GM23338 (cell line): ENCODE results near the gene PTPRJ.

Experiments
- CREB1 ChIP-seq: fragments of 250-450 bp; sonication (Bioruptor Pico); IDR thresholded peaks from 2 replicates; pipeline ENCODE4 v1.5.0; 2020; ENCODE audit warnings: low read depth, mild to moderate bottlenecking, moderate library complexity
- CTCF ChIP-seq, 2 experiments: fragments of 200-600 bp in 1 of 2; sonication (generic) in 1 of 2; conservative IDR thresholded peaks; 2 replicates each; pipeline versions ENCODE4 v1.5.1 to v1.6.1; 2016 to 2017; ENCODE audit warnings: antibody characterized with exemption in 2 of 2, low read depth in 2 of 2, mild to moderate bottlenecking in 2 of 2, moderate library complexity in 1 of 2
- EZH2 ChIP-seq: fragments of 200-600 bp; sonication (generic); IDR thresholded peaks from one replicate; pipeline ENCODE4 v1.8.0; 2017; ENCODE audit warnings: antibody characterized with exemption, mild to moderate bottlenecking, low read depth; ENCODE audit not compliant: unreplicated experiment
- EZH2phosphoT487 ChIP-seq: fragments of 200-600 bp; sonication (generic); IDR thresholded peaks from one replicate; pipeline ENCODE4 v1.8.1; 2018; ENCODE audit warnings: antibody characterized with exemption; ENCODE audit not compliant: unreplicated experiment
- JUNB ChIP-seq: IDR thresholded peaks from one replicate; pipeline ENCODE4 v1.6.1; 2016; ENCODE audit warnings: antibody characterized with exemption; ENCODE audit not compliant: unreplicated experiment
- NANOG ChIP-seq: IDR thresholded peaks from 2 replicates; pipeline ENCODE4 v1.6.1; 2016; ENCODE audit warnings: antibody characterized with exemption, borderline replicate concordance
- POLR2AphosphoS5 ChIP-seq: IDR thresholded peaks from 2 replicates; pipeline ENCODE4 v1.6.1; 2016; ENCODE audit warnings: antibody characterized with exemption, low read depth
- REST ChIP-seq: IDR thresholded peaks from one replicate; pipeline ENCODE4 v1.6.1; 2018; ENCODE audit warnings: antibody characterized with exemption; ENCODE audit not compliant: unreplicated experiment
- ZNF114 ChIP-seq: fragments of 250-450 bp; sonication (Bioruptor Pico); IDR thresholded peaks from 2 replicates; pipeline ENCODE4 v1.5.0; 2020; ENCODE audit warnings: mild to moderate bottlenecking, moderate library complexity
- ZNF331 ChIP-seq: fragments of 250-450 bp; sonication (Bioruptor Pico); IDR thresholded peaks from 2 replicates; pipeline ENCODE4 v1.5.0; 2020; ENCODE audit warnings: low read depth, mild to moderate bottlenecking, moderate library complexity
- ZNF462 ChIP-seq: fragments of 250-450 bp; sonication (Bioruptor Pico); IDR thresholded peaks from 2 replicates; pipeline ENCODE4 v1.5.0; 2020; ENCODE audit warnings: mild to moderate bottlenecking, moderate library complexity

GRCh38 chr11:48142889-48143288 lies 162.5 kb downstream of the PTPRJ start:
- TF ChIP-seq CTCF (conservative IDR thresholded peaks at IDR 0.05; ENCODE audit: low read depth in 2 of 2), result no peak
- no peak for TF ChIP-seq CREB1 (CRISPR knock-in tag)
- TF ChIP-seq REST, result no peak
- no peak for TF ChIP-seq EZH2
- TF ChIP-seq ZNF331, result no peak
- no peak for TF ChIP-seq NANOG
- TF ChIP-seq EZH2phosphoT487, result no peak
- no peak for TF ChIP-seq POLR2AphosphoS5
- TF ChIP-seq JUNB, result no peak
- TF ChIP-seq ZNF114 (CRISPR knock-in tag), result no peak
- TF ChIP-seq ZNF462 (CRISPR knock-in tag), result no peak
